GM12864 (cell line): ENCODE measurements around the gene PLSCR1.

Experiments
- DNase-seq: peaks from one replicate; pipeline ENCODE4 v3.0.0-alpha.2; 2011; ENCODE audit warnings: low read depth
- H3K4me3 ChIP-seq: 2 replicates; pipeline ENCODE4 v1.5.1; 2011; ENCODE audit warnings: mild to moderate bottlenecking, low read depth, low read length, control low read depth
- CTCF ChIP-seq: IDR thresholded peaks from 2 replicates; pipeline ENCODE4 v1.5.1; 2011; ENCODE audit warnings: low read depth, mild to moderate bottlenecking, moderate library complexity, low read length, control low read depth, inconsistent platforms; ENCODE audit errors: missing control alignments

The PLSCR1 gene

GRCh38 chr3:146561463-146561862, 17.1 kb upstream of the PLSCR1 start:
- no peak for DNase-seq
- no peak overlapping the region for H3K4me3 ChIP-seq
- TF ChIP-seq CTCF = no peak

- DNase-seq = no peak
- no peak overlapping the region for H3K4me3 ChIP-seq
- no peak for TF ChIP-seq CTCF
These were observed 16.3 kb upstream of the PLSCR1 start for GRCh38 chr3:146560678-146561077.

- DNase-seq = no peak
- H3K4me3 ChIP-seq = no peak overlapping the region
- no peak for TF ChIP-seq CTCF
These were observed 15.0 kb upstream of the PLSCR1 start for GRCh38 chr3:146559388-146559787.

GRCh38 chr3:146558781-146559180, 14.4 kb upstream of the PLSCR1 start:
- no peak for DNase-seq
- H3K4me3 ChIP-seq = no peak overlapping the region
- no peak for TF ChIP-seq CTCF

- no peak for DNase-seq
- no peak overlapping the region for H3K4me3 ChIP-seq
These were observed 13.3 kb upstream of the PLSCR1 start for GRCh38 chr3:146557745-146558144.

GRCh38 chr3:146555311-146555710, 10.9 kb upstream of the PLSCR1 start:
- DNase-seq = no peak
- H3K4me3 ChIP-seq = no peak overlapping the region
- TF ChIP-seq CTCF = no peak

More at GRCh38 chr3:146557745-146558144, 13.3 kb upstream of the PLSCR1 start:
- no peak for TF ChIP-seq CTCF

- DNase-seq = no peak
- no peak overlapping the region for H3K4me3 ChIP-seq
- no peak for TF ChIP-seq CTCF
These were observed 9.8 kb upstream of the PLSCR1 start for GRCh38 chr3:146554151-146554760.
